Cardiac septum (tissue), 1 donor: Measurements from ENCODE around the gene RXRG. TPM values are rescaled to one million over a fixed set of nuclear protein-coding genes. Genes with fewer than 3 reads are reported as not detected.

Experiments
- DNase-seq: peaks from one replicate; pipeline ENCODE4 v3.0.0-alpha.2; 2020; ENCODE audit warnings: low spot score
- intact Hi-C: fragments of 100-400 bp; cut with DNase I; formaldehyde crosslinking; loops from one replicate; pipeline ENCODE4 v1.14.0; 2022
- total RNA-seq: library from RNA; stranded (reverse); fragmentation: NEBNext Ultra II Directional; extraction: Animal tissue kit (Norgen Biotek cat#: 25700); gene quantifications from one replicate; pipeline ENCODE4 v1.2.1, GENCODE V29; 2021
- donor health status: DM: no; HTN: no; CAD: no.

RXRG gene
- total RNA-seq, 1 donor from 2014 or later, result 5.1 TPM

- intact Hi-C loops, result loop anchor here (1.0 kb wide), 1 partner anchor 22 kb away; no protein-coding TSS in a partner anchor
- DNase-seq, result no peak
Observed at GRCh38 chr1:165418195-165418594, 26.7 kb downstream of the RXRG start.

GRCh38 chr1:165416876-165417275 is 28.1 kb downstream of the RXRG start:
- no peak for DNase-seq
- intact Hi-C loops, result no loop called here

GRCh38 chr1:165415068-165415467 is 29.9 kb downstream of the RXRG start:
- DNase-seq, result no peak
- intact Hi-C loops, result no loop called here

- no peak for DNase-seq
- intact Hi-C loops, result no loop called here
Observed at GRCh38 chr1:165414620-165415019, 30.3 kb downstream of the RXRG start.

- DNase-seq, result no peak
- intact Hi-C loops, result loop anchor here (2.0 kb wide), 1 partner anchor 41 kb away; no protein-coding TSS in a partner anchor
Observed at GRCh38 chr1:165411396-165411795, 33.5 kb downstream of the RXRG start.

GRCh38 chr1:165409657-165410358 is 35.1 kb downstream of the RXRG start:
- DNase-seq, result no peak
- intact Hi-C loops, result loop anchor here (2.0 to 10.0 kb wide), 2 partner anchors 43 to 755 kb away; partner anchors contain the start of gene FAM78B

GRCh38 chr1:165408518-165408917 is 36.4 kb downstream of the RXRG start:
- intact Hi-C loops, result loop anchor here (1.0 to 10.0 kb wide), 3 partner anchors 136 to 756 kb away; partner anchors contain the start of gene FAM78B
- DNase-seq, result no peak

- intact Hi-C loops, result loop anchor here (10.0 kb wide), 1 partner anchor 757 kb away; the partner anchor contains the start of gene FAM78B
- no peak for DNase-seq
Observed at GRCh38 chr1:165407398-165407797, 37.5 kb downstream of the RXRG start.

- no peak for DNase-seq
- intact Hi-C loops, result loop anchor here (1.0 to 10.0 kb wide), 2 partner anchors 189 to 761 kb away; partner anchors contain the start of gene FAM78B
Observed at GRCh38 chr1:165403835-165404482, 41.0 kb downstream of the RXRG start.

- no peak for DNase-seq
- intact Hi-C loops, result loop anchor here (10.0 kb wide), 1 partner anchor 762 kb away; the partner anchor contains the start of gene FAM78B
Observed at GRCh38 chr1:165402517-165403111, 42.3 kb downstream of the RXRG start.

- DNase-seq, result no peak
- intact Hi-C loops, result loop anchor here (5.0 kb wide), 1 partner anchor 514 kb away; no protein-coding TSS in a partner anchor
Observed at GRCh38 chr1:165397944-165398343, 47.0 kb downstream of the RXRG start.

- intact Hi-C loops, result loop anchor here (5.0 kb wide), 1 partner anchor 516 kb away; no protein-coding TSS in a partner anchor
- DNase-seq, result no peak
Observed at GRCh38 chr1:165395901-165396300, 49.0 kb downstream of the RXRG start.

GRCh38 chr1:165395478-165395877 is 49.4 kb downstream of the RXRG start:
- intact Hi-C loops, result loop anchor here (5.0 kb wide), 1 partner anchor 517 kb away; no protein-coding TSS in a partner anchor
- DNase-seq, result no peak

GRCh38 chr1:165392634-165393571 is 52.0 kb downstream of the RXRG start:
- DNase-seq, result peak; percentile 90
- intact Hi-C loops, result loop anchor here (2.0 kb wide), 1 partner anchor 200 kb away; no protein-coding TSS in a partner anchor

- DNase-seq, result no peak
- intact Hi-C loops, result no loop called here
Observed at GRCh38 chr1:165389609-165390008, 55.3 kb downstream of the RXRG start.

- no peak for DNase-seq
- intact Hi-C loops, result no loop called here
Observed at GRCh38 chr1:165387961-165388360, 57.0 kb downstream of the RXRG start.

GRCh38 chr1:165387505-165387904 is 57.4 kb downstream of the RXRG start:
- intact Hi-C loops, result no loop called here
- no peak for DNase-seq

- intact Hi-C loops, result no loop called here
- DNase-seq, result no peak
Observed at GRCh38 chr1:165383599-165384405, 61.1 kb downstream of the RXRG start.
